Right renal pelvis (tissue), 4 donors: ENCODE measurements around the gene TRPM3. TPM values are rescaled to one million over a fixed set of nuclear protein-coding genes. Genes with fewer than 3 reads are reported as not detected.
"Not testable (repeated sequence)": the region's sequence is repeated elsewhere in the genome, so short reads cannot be mapped to it uniquely, and the experiment has no call there.

Source experiments
- DNase-seq, 4 donors: peaks; one replicate each; pipeline ENCODE4 v3.0.0-alpha.2; 2013; ENCODE audit warnings: low read depth in 4 of 4, low spot score in 3 of 4, missing footprints in 1 of 4
- polyA plus RNA-seq, 4 donors: library from polyadenylated mRNA; unstranded; fragments of 120-200 nt; gene quantifications; one replicate each; pipeline ENCODE4 v1.2.1, GENCODE V29; 2013; ENCODE audit not compliant: insufficient read length in 4 of 4

Gene TRPM3
- polyA plus RNA-seq, 4 donors = 12.9 to 16.4 (median 14.1) TPM

GRCh38 chr9:70683841-70684240 lies 437.6 kb downstream of the TRPM3 start:
- DNase-seq = no peak

- DNase-seq = no peak
Measured at GRCh38 chr9:70682298-70682697, 439.1 kb downstream of the TRPM3 start.

- DNase-seq = no peak
Measured at GRCh38 chr9:70679845-70680244, 441.6 kb downstream of the TRPM3 start.

- DNase-seq = no peak
Measured at GRCh38 chr9:70678153-70678552, 443.3 kb downstream of the TRPM3 start.

GRCh38 chr9:70677055-70677735 lies 444.2 kb downstream of the TRPM3 start:
- DNase-seq = no peak

GRCh38 chr9:70675868-70676370 lies 445.5 kb downstream of the TRPM3 start:
- DNase-seq = no peak

GRCh38 chr9:70673844-70674243 lies 447.6 kb downstream of the TRPM3 start:
- no peak for DNase-seq

GRCh38 chr9:70672161-70672649 lies 449.2 kb downstream of the TRPM3 start:
- DNase-seq = no peak

- DNase-seq = no peak
Measured at GRCh38 chr9:70668751-70669150, 452.7 kb downstream of the TRPM3 start.

GRCh38 chr9:70658765-70659164 lies 462.7 kb downstream of the TRPM3 start:
- no peak for DNase-seq

GRCh38 chr9:70656281-70656680 lies 465.1 kb downstream of the TRPM3 start:
- no peak for DNase-seq

GRCh38 chr9:70654144-70654543 lies 467.3 kb downstream of the TRPM3 start:
- no peak for DNase-seq

- DNase-seq = not testable (repeated sequence)
Measured at GRCh38 chr9:70644627-70645026, 476.8 kb downstream of the TRPM3 start.

- DNase-seq = no peak
Measured at GRCh38 chr9:70642341-70642740, 479.1 kb downstream of the TRPM3 start.

- DNase-seq = no peak
Measured at GRCh38 chr9:70641631-70642030, 479.8 kb downstream of the TRPM3 start.

- no peak for DNase-seq
Measured at GRCh38 chr9:70641031-70641430, 480.4 kb downstream of the TRPM3 start.

GRCh38 chr9:70639853-70640814 lies 481.3 kb downstream of the TRPM3 start:
- peak; percentile 36 to 55 (median 40) for DNase-seq

- no peak for DNase-seq
Measured at GRCh38 chr9:70635790-70636189, 485.6 kb downstream of the TRPM3 start.

GRCh38 chr9:70634696-70635095 lies 486.7 kb downstream of the TRPM3 start:
- no peak for DNase-seq

- DNase-seq = no peak
Measured at GRCh38 chr9:70630971-70631370, 490.4 kb downstream of the TRPM3 start.

GRCh38 chr9:70629080-70629685 lies 492.2 kb downstream of the TRPM3 start:
- DNase-seq = not testable (repeated sequence)
